HEK293 (cell line): ENCODE results near the gene STUB1.

ENCODE experiments used
- CTCF ChIA-PET: fragments of 350-600 bp; formaldehyde crosslinking; extraction: SDS; loops from one replicate; lab custom pipeline; 2021; ENCODE audit warnings: antibody characterized with exemption; lab: Yijun Ruan, JAX
- POLR2A ChIA-PET: fragments of 300-600 bp; formaldehyde crosslinking; extraction: SDS; loops from one replicate; lab custom pipeline; 2020; ENCODE audit warnings: antibody characterized with exemption, inconsistent platforms; lab: Yijun Ruan, JAX
- H3K27ac ChIP-seq: fragments of 200-500 bp; sonication (Bioruptor generic); 2 replicates; pipeline ENCODE4 v1.5.1; 2014; ENCODE audit warnings: low read depth, low read length, control low read depth, inconsistent platforms; ENCODE audit errors: extremely low read depth
- H3K36me3 ChIP-seq, 2 experiments: fragments of 200-500 bp in 1 of 2; sonication (Bioruptor generic) in 1 of 2; 1 replicate in 1 of 2; 2 replicates in 1 of 2; pipeline ENCODE4 v1.5.1; 2014 to 2017; ENCODE audit warnings: inconsistent platforms in 2 of 2, low read length in 2 of 2; ENCODE audit not compliant: control insufficient read depth in 2 of 2, insufficient read depth in 1 of 2
- H3K4me1 ChIP-seq: fragments of 200-500 bp; sonication (Bioruptor generic); 2 replicates; pipeline ENCODE4 v1.5.1; 2014; ENCODE audit warnings: mild to moderate bottlenecking, low read length, inconsistent platforms; ENCODE audit not compliant: control insufficient read depth, insufficient read depth
- H3K4me3 ChIP-seq: 2 replicates; pipeline ENCODE4 v1.5.1; 2011; ENCODE audit warnings: low read depth, mild to moderate bottlenecking, control low read depth, low read length, moderate library complexity
- H3K9me3 ChIP-seq: fragments of 200-500 bp; sonication (Bioruptor generic); 2 replicates; pipeline ENCODE4 v1.5.1; 2014; ENCODE audit warnings: low read depth, low read length, inconsistent platforms; ENCODE audit not compliant: control insufficient read depth, insufficient read depth
- BCL11B ChIP-seq: fragments of 450-650 bp; formaldehyde crosslinking; IDR thresholded peaks from 2 replicates; pipeline ENCODE4 v1.5.1; 2016; ENCODE audit warnings: low read depth, missing biosample characterization, missing genetic modification characterization
- EGR2 ChIP-seq: fragments of 450-650 bp; formaldehyde crosslinking; IDR thresholded peaks from 2 replicates; pipeline ENCODE4 v1.5.1; 2016; ENCODE audit warnings: low read depth, missing biosample characterization, missing genetic modification characterization
- HOXC10 ChIP-seq: sonication (generic); formaldehyde crosslinking; IDR thresholded peaks from 2 replicates; pipeline ENCODE4 v1.8.1; 2023; ENCODE audit warnings: mild to moderate bottlenecking, missing genetic modification reagents
- KLF1 ChIP-seq: fragments of 450-650 bp; formaldehyde crosslinking; IDR thresholded peaks from 2 replicates; pipeline ENCODE4 v1.5.1; 2016; ENCODE audit warnings: missing biosample characterization, missing genetic modification characterization
- SP7 ChIP-seq: fragments of 450-650 bp; formaldehyde crosslinking; IDR thresholded peaks from 2 replicates; pipeline ENCODE4 v1.5.1; 2016; ENCODE audit warnings: missing biosample characterization, missing genetic modification characterization
- ZFP3 ChIP-seq: fragments of 450-650 bp; formaldehyde crosslinking; IDR thresholded peaks from 2 replicates; pipeline ENCODE4 v1.5.1; 2016; ENCODE audit warnings: low read depth, missing biosample characterization, missing genetic modification characterization
- ZFP41 ChIP-seq: fragments of 450-650 bp; formaldehyde crosslinking; IDR thresholded peaks from 2 replicates; pipeline ENCODE4 v1.5.1; 2016; ENCODE audit warnings: missing biosample characterization, missing genetic modification characterization, borderline replicate concordance
- ZNF155 ChIP-seq: fragments of 450-650 bp; formaldehyde crosslinking; IDR thresholded peaks from 2 replicates; pipeline ENCODE4 v1.5.1; 2016; ENCODE audit warnings: missing biosample characterization, missing genetic modification characterization
- ZNF292 ChIP-seq: fragments of 450-650 bp; formaldehyde crosslinking; IDR thresholded peaks from 2 replicates; pipeline ENCODE4 v1.5.1; 2016; ENCODE audit warnings: low read depth, missing biosample characterization, missing genetic modification characterization, borderline replicate concordance
- ZNF335 ChIP-seq: fragments of 450-650 bp; formaldehyde crosslinking; conservative IDR thresholded peaks from 2 replicates; pipeline ENCODE4 v1.5.1; 2016; ENCODE audit warnings: missing biosample characterization, missing genetic modification characterization
- ZNF501 ChIP-seq: fragments of 450-650 bp; formaldehyde crosslinking; IDR thresholded peaks from 2 replicates; pipeline ENCODE4 v1.5.1; 2016; ENCODE audit warnings: missing biosample characterization, missing genetic modification characterization
- ZNF549 ChIP-seq: fragments of 450-650 bp; IDR thresholded peaks from 2 replicates; pipeline ENCODE4 v1.5.1; 2018; ENCODE audit warnings: missing biosample characterization, missing genetic modification characterization, mild to moderate bottlenecking, inconsistent platforms, moderate library complexity
- ZNF585B ChIP-seq: fragments of 450-650 bp; formaldehyde crosslinking; IDR thresholded peaks from 2 replicates; pipeline ENCODE4 v1.5.1; 2016; ENCODE audit warnings: missing biosample characterization, missing genetic modification characterization
- ZNF600 ChIP-seq: fragments of 450-650 bp; formaldehyde crosslinking; IDR thresholded peaks from 2 replicates; pipeline ENCODE4 v1.5.1; 2016; ENCODE audit warnings: missing biosample characterization, missing genetic modification characterization
- ZNF610 ChIP-seq: fragments of 450-650 bp; formaldehyde crosslinking; IDR thresholded peaks from 2 replicates; pipeline ENCODE4 v1.5.1; 2016; ENCODE audit warnings: missing biosample characterization, missing genetic modification characterization, borderline replicate concordance
- ZNF677 ChIP-seq: fragments of 450-650 bp; IDR thresholded peaks from 2 replicates; pipeline ENCODE4 v1.5.0; 2018; ENCODE audit warnings: missing biosample characterization, mild to moderate bottlenecking, missing genetic modification characterization, moderate library complexity
- ZNF843 ChIP-seq: fragments of 450-650 bp; formaldehyde crosslinking; IDR thresholded peaks from 2 replicates; pipeline ENCODE4 v1.5.1; 2016; ENCODE audit warnings: missing biosample characterization, missing genetic modification characterization
- ZSCAN16 ChIP-seq: fragments of 450-650 bp; formaldehyde crosslinking; IDR thresholded peaks from 2 replicates; pipeline ENCODE4 v1.5.1; 2016; ENCODE audit warnings: missing biosample characterization, missing genetic modification characterization
- TF ChIP-seq, protein P1 (sequence below): fragments of 450-650 bp; formaldehyde crosslinking; IDR thresholded peaks from 2 replicates; pipeline ENCODE4 v1.5.1; 2016; ENCODE audit warnings: missing biosample characterization, missing genetic modification characterization
- TF ChIP-seq, protein P2 (sequence below): fragments of 450-650 bp; formaldehyde crosslinking; IDR thresholded peaks from 2 replicates; pipeline ENCODE4 v1.5.1; 2016; ENCODE audit warnings: missing biosample characterization, missing genetic modification characterization
- TF ChIP-seq, protein P3 (sequence below): fragments of 450-650 bp; formaldehyde crosslinking; conservative IDR thresholded peaks from 2 replicates; pipeline ENCODE4 v1.5.1; 2016; ENCODE audit warnings: low read depth, missing biosample characterization, missing genetic modification characterization
- TF ChIP-seq, protein P4 (sequence below): fragments of 450-650 bp; formaldehyde crosslinking; IDR thresholded peaks from 2 replicates; pipeline ENCODE4 v1.5.1; 2016; ENCODE audit warnings: missing biosample characterization, missing genetic modification characterization

Gene STUB1

DNA sequence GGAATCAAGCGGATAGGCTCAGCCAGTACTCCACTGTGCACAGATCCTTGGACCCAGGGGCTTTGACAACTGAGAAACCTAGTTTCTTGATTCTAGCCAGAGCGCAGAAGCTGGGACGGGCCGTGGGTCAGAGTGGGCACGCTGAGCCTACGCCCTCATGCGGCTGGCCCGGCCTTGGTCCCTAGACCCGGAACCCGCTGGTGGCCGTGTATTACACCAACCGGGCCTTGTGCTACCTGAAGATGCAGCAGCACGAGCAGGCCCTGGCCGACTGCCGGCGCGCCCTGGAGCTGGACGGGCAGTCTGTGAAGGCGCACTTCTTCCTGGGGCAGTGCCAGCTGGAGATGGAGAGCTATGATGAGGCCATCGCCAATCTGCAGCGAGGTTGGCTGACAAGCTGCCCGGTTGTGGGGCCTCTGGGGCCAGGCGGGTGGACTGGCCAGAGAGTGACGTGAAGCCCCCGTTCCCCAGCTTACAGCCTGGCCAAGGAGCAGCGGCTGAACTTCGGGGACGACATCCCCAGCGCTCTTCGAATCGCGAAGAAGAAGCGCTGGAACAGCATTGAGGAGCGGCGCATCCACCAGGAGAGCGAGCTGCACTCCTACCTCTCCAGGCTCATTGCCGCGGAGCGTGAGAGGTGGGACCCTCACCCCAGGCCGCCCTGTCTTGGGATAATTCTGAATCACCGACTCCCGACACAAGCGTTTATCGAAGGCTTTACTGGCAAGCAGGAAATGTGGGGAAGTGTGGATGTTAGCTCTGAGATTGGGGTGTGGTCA lies 946 bp downstream of the STUB1 start (continued):
- TF ChIP-seq ZSCAN16 (tag by site-specific recombination) = peak; percentile 89
- TF ChIP-seq, protein P1, sequence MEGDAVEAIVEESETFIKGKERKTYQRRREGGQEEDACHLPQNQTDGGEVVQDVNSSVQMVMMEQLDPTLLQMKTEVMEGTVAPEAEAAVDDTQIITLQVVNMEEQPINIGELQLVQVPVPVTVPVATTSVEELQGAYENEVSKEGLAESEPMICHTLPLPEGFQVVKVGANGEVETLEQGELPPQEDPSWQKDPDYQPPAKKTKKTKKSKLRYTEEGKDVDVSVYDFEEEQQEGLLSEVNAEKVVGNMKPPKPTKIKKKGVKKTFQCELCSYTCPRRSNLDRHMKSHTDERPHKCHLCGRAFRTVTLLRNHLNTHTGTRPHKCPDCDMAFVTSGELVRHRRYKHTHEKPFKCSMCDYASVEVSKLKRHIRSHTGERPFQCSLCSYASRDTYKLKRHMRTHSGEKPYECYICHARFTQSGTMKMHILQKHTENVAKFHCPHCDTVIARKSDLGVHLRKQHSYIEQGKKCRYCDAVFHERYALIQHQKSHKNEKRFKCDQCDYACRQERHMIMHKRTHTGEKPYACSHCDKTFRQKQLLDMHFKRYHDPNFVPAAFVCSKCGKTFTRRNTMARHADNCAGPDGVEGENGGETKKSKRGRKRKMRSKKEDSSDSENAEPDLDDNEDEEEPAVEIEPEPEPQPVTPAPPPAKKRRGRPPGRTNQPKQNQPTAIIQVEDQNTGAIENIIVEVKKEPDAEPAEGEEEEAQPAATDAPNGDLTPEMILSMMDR (tag by site-specific recombination) = peak; percentile 82
- 0 out of 2 replicates have a peak, but pooled peaks have one; percentile 16 for TF ChIP-seq ZNF501 (tag by site-specific recombination)
- peak; percentile 17; the same call in 1 of the 2 replicates for TF ChIP-seq EGR2 (tag by site-specific recombination)
- TF ChIP-seq, protein P2, sequence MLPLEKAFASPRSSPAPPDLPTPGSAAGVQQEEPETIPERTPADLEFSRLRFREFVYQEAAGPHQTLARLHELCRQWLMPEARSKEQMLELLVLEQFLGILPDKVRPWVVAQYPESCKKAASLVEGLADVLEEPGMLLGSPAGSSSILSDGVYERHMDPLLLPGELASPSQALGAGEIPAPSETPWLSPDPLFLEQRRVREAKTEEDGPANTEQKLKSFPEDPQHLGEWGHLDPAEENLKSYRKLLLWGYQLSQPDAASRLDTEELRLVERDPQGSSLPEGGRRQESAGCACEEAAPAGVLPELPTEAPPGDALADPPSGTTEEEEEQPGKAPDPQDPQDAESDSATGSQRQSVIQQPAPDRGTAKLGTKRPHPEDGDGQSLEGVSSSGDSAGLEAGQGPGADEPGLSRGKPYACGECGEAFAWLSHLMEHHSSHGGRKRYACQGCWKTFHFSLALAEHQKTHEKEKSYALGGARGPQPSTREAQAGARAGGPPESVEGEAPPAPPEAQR (tag by site-specific recombination) = 0 out of 2 replicates have a peak, but pooled peaks have one; percentile 13
- peak; percentile 61; the same call in 1 of the 2 replicates for TF ChIP-seq ZNF600 (tag by site-specific recombination)
- no peak; the same call in 1 of the 2 replicates for TF ChIP-seq ZNF677 (tag by site-specific recombination)
- TF ChIP-seq ZNF335 (tag by site-specific recombination) = peak; percentile 95
- no peak for TF ChIP-seq ZNF585B (tag by site-specific recombination)
- peak; percentile 65 for TF ChIP-seq BCL11B
- TF ChIP-seq SP7 (tag by site-specific recombination) = 0 out of 2 replicates have a peak, but pooled peaks have one; percentile 9

DNA sequence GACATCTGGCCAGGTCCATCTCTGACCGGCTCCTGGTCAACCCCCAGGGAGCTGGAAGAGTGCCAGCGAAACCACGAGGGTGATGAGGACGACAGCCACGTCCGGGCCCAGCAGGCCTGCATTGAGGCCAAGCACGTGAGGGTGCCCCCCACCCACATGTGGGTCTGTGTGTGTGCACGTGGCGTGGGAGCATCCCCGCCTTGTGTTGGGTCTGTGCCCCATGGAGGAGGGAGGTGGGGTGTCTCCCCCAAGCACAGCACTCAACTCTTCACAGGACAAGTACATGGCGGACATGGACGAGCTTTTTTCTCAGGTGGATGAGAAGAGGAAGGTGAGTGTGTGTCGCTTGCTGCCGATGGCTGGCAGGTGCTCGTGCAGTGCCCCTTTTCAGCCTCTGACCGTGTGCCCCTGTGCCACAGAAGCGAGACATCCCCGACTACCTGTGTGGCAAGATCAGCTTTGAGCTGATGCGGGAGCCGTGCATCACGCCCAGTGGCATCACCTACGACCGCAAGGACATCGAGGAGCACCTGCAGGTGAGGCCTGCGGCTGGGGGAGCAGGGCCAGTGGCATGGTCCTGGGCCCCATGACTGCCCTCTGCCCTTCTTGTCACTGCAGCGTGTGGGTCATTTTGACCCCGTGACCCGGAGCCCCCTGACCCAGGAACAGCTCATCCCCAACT lies 1.7 kb downstream of the STUB1 start:
- H3K9me3 ChIP-seq = no peaks in the 10 kb centered on the region
- H3K4me3 ChIP-seq = peak overlapping the region; percentile 82
- H3K4me1 ChIP-seq = peaks cover 14% of the 10 kb centered on the region; the same call in 1 of the 2 replicates
- ChIA-PET POLR2A (interaction anchor here (0.6 to 5.4 kb wide), 7 partner anchors 8 to 130 kb away, joined by 3 to 57 read pairs (median 6); partner anchors contain the start of genes ANTKMT, RHOT2 and WDR24), CTCF (interaction anchor here (0.6 to 1.1 kb wide), 5 partner anchors 14 to 376 kb away, joined by 3 to 5 read pairs (median 3); no protein-coding TSS in a partner anchor)
- H3K27ac ChIP-seq = peak overlapping the region; percentile 97
- H3K36me3 ChIP-seq = peaks cover 3 to 54% of the 10 kb centered on the region in 2 experiments; a peak in 1 of 3 replicates
- no peak; the same call in 1 of the 2 replicates for TF ChIP-seq ZNF843 (tag by site-specific recombination)
- no peak for TF ChIP-seq ZNF549 (tag by site-specific recombination)
- no peak for TF ChIP-seq ZFP41 (tag by site-specific recombination)
- TF ChIP-seq, protein P3, sequence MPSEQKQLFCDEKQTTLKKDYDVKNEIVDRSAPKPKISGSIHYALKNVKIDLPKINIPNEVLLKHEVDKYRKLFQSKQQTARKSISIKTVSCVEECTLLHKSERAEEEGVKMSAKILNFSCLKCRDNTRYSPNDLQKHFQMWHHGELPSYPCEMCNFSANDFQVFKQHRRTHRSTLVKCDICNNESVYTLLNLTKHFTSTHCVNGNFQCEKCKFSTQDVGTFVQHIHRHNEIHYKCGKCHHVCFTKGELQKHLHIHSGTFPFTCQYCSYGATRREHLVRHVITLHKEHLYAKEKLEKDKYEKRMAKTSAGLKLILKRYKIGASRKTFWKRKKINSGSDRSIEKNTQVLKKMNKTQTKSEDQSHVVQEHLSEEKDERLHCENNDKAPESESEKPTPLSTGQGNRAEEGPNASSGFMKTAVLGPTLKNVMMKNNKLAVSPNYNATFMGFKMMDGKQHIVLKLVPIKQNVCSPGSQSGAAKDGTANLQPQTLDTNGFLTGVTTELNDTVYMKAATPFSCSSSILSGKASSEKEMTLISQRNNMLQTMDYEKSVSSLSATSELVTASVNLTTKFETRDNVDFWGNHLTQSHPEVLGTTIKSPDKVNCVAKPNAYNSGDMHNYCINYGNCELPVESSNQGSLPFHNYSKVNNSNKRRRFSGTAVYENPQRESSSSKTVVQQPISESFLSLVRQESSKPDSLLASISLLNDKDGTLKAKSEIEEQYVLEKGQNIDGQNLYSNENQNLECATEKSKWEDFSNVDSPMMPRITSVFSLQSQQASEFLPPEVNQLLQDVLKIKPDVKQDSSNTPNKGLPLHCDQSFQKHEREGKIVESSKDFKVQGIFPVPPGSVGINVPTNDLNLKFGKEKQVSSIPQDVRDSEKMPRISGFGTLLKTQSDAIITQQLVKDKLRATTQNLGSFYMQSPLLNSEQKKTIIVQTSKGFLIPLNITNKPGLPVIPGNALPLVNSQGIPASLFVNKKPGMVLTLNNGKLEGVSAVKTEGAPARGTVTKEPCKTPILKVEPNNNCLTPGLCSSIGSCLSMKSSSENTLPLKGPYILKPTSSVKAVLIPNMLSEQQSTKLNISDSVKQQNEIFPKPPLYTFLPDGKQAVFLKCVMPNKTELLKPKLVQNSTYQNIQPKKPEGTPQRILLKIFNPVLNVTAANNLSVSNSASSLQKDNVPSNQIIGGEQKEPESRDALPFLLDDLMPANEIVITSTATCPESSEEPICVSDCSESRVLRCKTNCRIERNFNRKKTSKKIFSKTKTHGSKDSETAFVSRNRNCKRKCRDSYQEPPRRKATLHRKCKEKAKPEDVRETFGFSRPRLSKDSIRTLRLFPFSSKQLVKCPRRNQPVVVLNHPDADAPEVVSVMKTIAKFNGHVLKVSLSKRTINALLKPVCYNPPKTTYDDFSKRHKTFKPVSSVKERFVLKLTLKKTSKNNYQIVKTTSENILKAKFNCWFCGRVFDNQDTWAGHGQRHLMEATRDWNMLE = no peak
- TF ChIP-seq ZNF610 = no peak
- TF ChIP-seq HOXC10 (CRISPR knock-in tag) = no peak
- TF ChIP-seq, protein P4, sequence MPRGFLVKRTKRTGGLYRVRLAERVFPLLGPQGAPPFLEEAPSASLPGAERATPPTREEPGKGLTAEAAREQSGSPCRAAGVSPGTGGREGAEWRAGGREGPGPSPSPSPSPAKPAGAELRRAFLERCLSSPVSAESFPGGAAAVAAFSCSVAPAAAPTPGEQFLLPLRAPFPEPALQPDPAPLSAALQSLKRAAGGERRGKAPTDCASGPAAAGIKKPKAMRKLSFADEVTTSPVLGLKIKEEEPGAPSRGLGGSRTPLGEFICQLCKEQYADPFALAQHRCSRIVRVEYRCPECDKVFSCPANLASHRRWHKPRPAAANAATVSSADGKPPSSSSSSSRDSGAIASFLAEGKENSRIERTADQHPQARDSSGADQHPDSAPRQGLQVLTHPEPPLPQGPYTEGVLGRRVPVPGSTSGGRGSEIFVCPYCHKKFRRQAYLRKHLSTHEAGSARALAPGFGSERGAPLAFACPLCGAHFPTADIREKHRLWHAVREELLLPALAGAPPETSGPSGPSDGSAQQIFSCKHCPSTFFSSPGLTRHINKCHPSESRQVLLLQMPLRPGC (tag by site-specific recombination) = 0 out of 2 replicates have a peak, but pooled peaks have one; percentile 41
- TF ChIP-seq KLF1 (tag by site-specific recombination) = peak; percentile 72
- no peak for TF ChIP-seq ZNF292 (tag by site-specific recombination)
- no peak for TF ChIP-seq ZNF155 (tag by site-specific recombination)
- TF ChIP-seq, protein P1 (tag by site-specific recombination) = no peak
- no peak for TF ChIP-seq ZFP3
